OCI-LY7 (cell line): Measurements from ENCODE around the gene HOXB8. TPM values are rescaled to one million over a fixed set of nuclear protein-coding genes. Genes with fewer than 3 reads are reported as not detected.

ENCODE experiments used
- BruUV-seq: library from RNA; stranded (reverse); fragments of 400-500 nt; replicated peaks from 2 replicates; lab custom pipeline; 2021; lab: Mats Ljungman, UMichigan
- CTCF ChIA-PET: fragments of 300-600 bp; sonication (Branson Sonifier 250); formaldehyde crosslinking; loops from one replicate; lab custom pipeline; 2022; ENCODE audit warnings: antibody characterized with exemption; ENCODE audit not compliant: unreplicated experiment; lab: Charles Lee
- POLR2A ChIA-PET: fragments of 300-600 bp; sonication (Branson Sonifier 250); formaldehyde crosslinking; loops from one replicate; lab custom pipeline; 2022; ENCODE audit warnings: antibody characterized with exemption; lab: Charles Lee
- DNase-seq: peaks from one replicate; pipeline ENCODE4 v3.0.0-alpha.2; 2015; ENCODE audit warnings: low spot score
- H2AFZ ChIP-seq: fragments of 200-600 bp; sonication (generic), shearing (Covaris generic); 2 replicates; pipeline ENCODE4 v1.6.1; 2014; ENCODE audit warnings: mild to moderate bottlenecking, antibody characterized with exemption, low read length, moderate library complexity
- H3K27ac ChIP-seq: fragments of 200-600 bp; sonication (generic); 2 replicates; pipeline ENCODE4 v1.5.1; 2014; ENCODE audit warnings: mixed run types, low read depth, mild to moderate bottlenecking, moderate library complexity, low read length, inconsistent platforms; ENCODE audit not compliant: poor library complexity, severe bottlenecking
- H3K36me3 ChIP-seq: fragments of 200-600 bp; sonication (generic); 2 replicates; pipeline ENCODE4 v1.6.1; 2014; ENCODE audit warnings: mild to moderate bottlenecking, antibody characterized with exemption, low read length, moderate library complexity, mixed read lengths; ENCODE audit not compliant: insufficient read depth
- H3K4me1 ChIP-seq: fragments of 200-600 bp; sonication (generic); 2 replicates; pipeline ENCODE4 v1.5.1; 2014; ENCODE audit warnings: mild to moderate bottlenecking, low read length; ENCODE audit not compliant: insufficient read depth, poor library complexity, severe bottlenecking
- H3K4me2 ChIP-seq: fragments of 200-600 bp; sonication (generic); 2 replicates; pipeline ENCODE4 v1.6.1; 2014; ENCODE audit warnings: mild to moderate bottlenecking, low read length
- H3K4me3 ChIP-seq: fragments of 200-600 bp; sonication (generic); 2 replicates; pipeline ENCODE4 v1.5.1; 2014; ENCODE audit warnings: mild to moderate bottlenecking, low read depth, low read length; ENCODE audit not compliant: poor library complexity, severe bottlenecking
- H3K79me2 ChIP-seq: fragments of 200-600 bp; sonication (generic); 2 replicates; pipeline ENCODE4 v1.6.1; 2016; ENCODE audit warnings: low read depth, mild to moderate bottlenecking, low read length, moderate library complexity, mixed read lengths; ENCODE audit not compliant: insufficient read depth
- H3K9me2 ChIP-seq: fragments of 200-600 bp; sonication (generic); 2 replicates; pipeline ENCODE4 v1.6.1; 2016; ENCODE audit warnings: mild to moderate bottlenecking, low read length, mixed read lengths; ENCODE audit not compliant: insufficient read depth
- H3K9me3 ChIP-seq: fragments of 200-600 bp; sonication (generic); 2 replicates; pipeline ENCODE4 v1.6.1; 2014; ENCODE audit warnings: mild to moderate bottlenecking, mixed run types, low read length, mixed read lengths
- H4K20me1 ChIP-seq: fragments of 200-600 bp; sonication (generic); 2 replicates; pipeline ENCODE4 v1.6.1; 2014; ENCODE audit warnings: mild to moderate bottlenecking, antibody characterized with exemption, low read length, moderate library complexity, mixed read lengths; ENCODE audit not compliant: insufficient read depth
- EZH2phosphoT487 ChIP-seq: fragments of 200-600 bp; sonication (generic); IDR thresholded peaks from 2 replicates; pipeline ENCODE4 v1.6.1; 2018; ENCODE audit warnings: low read depth, borderline replicate concordance, mild to moderate bottlenecking, mixed run types, antibody characterized with exemption, low read length, moderate library complexity, mixed read lengths
- intact Hi-C: fragments of 100-400 bp; cut with micrococcal nuclease; formaldehyde crosslinking; loops from one replicate; pipeline ENCODE4 v1.10.0; 2022; ENCODE audit not compliant: unreplicated experiment
- total RNA-seq, 2 experiments: library from RNA; depleted of rRNA in 1 of 2; stranded (reverse); fragments of >200 nt in 1 of 2; shearing (Covaris generic) in 1 of 2; gene quantifications; 2 replicates each; pipeline ENCODE4 v1.2.3, GENCODE V29; 2014 to 2022
- TF ChIP-seq, protein P1 (sequence below): fragments of 200-600 bp; sonication (generic); conservative IDR thresholded peaks from 2 replicates; pipeline ENCODE4 v1.5.1; 2014; ENCODE audit warnings: mild to moderate bottlenecking, antibody characterized with exemption, low read length, moderate library complexity, mixed read lengths

HOXB8 gene
- total RNA-seq, 2 experiments from 2014 or later, result not detected

DNA sequence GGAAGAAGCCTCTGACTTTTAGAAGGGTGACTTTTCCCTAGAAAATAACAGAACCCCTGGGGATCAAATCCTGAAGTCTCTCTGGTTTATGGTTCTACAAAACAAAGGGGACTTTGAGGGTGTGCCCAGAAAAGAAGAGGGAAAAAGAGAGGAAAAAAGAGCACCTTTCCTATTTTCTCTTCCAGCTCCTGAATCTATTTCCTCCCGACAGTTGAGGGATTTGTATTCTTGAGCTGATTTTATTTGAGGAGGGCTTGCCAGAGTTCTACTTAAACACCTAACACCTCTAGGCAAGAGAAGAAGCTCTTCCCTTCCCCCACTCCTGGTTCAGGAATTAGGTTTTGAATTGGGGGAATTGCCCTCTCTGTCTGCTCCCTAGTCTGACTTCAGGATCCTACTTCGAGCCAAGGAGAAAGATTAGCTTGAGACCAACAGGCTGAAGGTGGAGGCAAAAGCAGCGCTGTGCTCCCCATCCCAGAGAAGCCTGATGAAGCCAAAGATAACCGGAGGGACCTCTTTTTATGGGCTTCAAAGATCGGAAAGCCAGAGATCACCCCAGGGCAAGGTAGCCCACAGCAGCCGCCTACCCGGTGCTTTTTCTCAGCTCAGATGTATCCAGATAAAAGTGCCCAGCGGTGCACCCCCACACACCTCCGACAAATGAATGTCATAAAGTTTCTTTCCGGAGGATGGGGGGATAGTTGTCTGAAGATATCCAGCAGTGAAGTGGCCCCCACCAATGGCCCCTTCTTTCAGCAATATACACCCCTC lies 25.8 kb downstream of the HOXB8 start:
- DNase-seq, result no peak
- Histone ChIP-seq H3K9me2 (no peaks in the 10 kb centered on the region), H2AFZ (no peak overlapping the region), H3K36me3 (no peaks in the 10 kb centered on the region), H3K4me1 (peaks cover 32% of the 10 kb centered on the region), H3K9me3 (no peaks in the 10 kb centered on the region), H3K79me2 (no peaks in the 10 kb centered on the region), H4K20me1 (no peaks in the 10 kb centered on the region), H3K4me2 (no peak overlapping the region), H3K27ac (no peak overlapping the region), H3K4me3 (no peak overlapping the region)
- intact Hi-C loops, result no loop called here
- ChIA-PET CTCF (interaction anchor here (0.6 kb wide), 1 partner anchor 223 kb away, joined by 4 read pairs; no protein-coding TSS in a partner anchor), POLR2A (interaction anchor here (1.0 to 1.6 kb wide), 2 partner anchors 122 to 256 kb away, joined by 3 to 4 read pairs; no protein-coding TSS in a partner anchor)
- BruUV-seq, result no TSS peak
- TF ChIP-seq, protein P1, sequence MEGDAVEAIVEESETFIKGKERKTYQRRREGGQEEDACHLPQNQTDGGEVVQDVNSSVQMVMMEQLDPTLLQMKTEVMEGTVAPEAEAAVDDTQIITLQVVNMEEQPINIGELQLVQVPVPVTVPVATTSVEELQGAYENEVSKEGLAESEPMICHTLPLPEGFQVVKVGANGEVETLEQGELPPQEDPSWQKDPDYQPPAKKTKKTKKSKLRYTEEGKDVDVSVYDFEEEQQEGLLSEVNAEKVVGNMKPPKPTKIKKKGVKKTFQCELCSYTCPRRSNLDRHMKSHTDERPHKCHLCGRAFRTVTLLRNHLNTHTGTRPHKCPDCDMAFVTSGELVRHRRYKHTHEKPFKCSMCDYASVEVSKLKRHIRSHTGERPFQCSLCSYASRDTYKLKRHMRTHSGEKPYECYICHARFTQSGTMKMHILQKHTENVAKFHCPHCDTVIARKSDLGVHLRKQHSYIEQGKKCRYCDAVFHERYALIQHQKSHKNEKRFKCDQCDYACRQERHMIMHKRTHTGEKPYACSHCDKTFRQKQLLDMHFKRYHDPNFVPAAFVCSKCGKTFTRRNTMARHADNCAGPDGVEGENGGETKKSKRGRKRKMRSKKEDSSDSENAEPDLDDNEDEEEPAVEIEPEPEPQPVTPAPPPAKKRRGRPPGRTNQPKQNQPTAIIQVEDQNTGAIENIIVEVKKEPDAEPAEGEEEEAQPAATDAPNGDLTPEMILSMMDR, result no peak
- no peak; the same call in 1 of the 2 replicates for TF ChIP-seq EZH2phosphoT487

DNA sequence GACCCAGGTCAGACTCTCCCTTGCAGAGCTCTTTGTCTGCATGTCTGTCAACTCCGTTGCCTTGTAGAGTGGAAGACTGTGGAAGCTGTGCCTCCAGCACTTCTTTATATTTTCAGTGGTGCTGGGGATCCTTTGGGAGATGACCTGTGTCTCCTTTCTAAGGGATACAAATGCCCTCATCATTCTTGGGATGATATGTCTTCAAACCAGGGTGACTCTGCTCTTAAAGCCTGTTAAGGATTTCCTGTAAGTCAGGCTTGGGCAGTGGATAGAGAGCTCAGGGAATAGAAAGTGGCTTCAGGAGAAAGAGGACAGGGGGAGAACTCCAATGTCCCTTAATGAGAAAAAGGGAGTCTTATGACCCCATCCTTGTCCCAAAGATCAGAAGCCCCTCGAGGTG lies 26.6 kb downstream of the HOXB8 start:
- CTCF ChIA-PET, result interaction anchor here (0.6 kb wide), 1 partner anchor 222 kb away, joined by 4 read pairs; no protein-coding TSS in a partner anchor
- intact Hi-C loops, result no loop called here
- H3K27ac ChIP-seq, result no peak overlapping the region
- H2AFZ ChIP-seq, result no peak overlapping the region
- H3K4me1 ChIP-seq, result peaks cover 32% of the 10 kb centered on the region
- POLR2A ChIA-PET, result interaction anchor here (0.6 to 1.6 kb wide), 5 partner anchors 121 to 255 kb away, joined by 3 to 6 read pairs (median 3); no protein-coding TSS in a partner anchor
- no TSS peak for BruUV-seq
- no peaks in the 10 kb centered on the region for H3K79me2 ChIP-seq
- H4K20me1 ChIP-seq, result no peaks in the 10 kb centered on the region
- no peak overlapping the region for H3K4me3 ChIP-seq
- no peak overlapping the region for H3K4me2 ChIP-seq
- 0 out of 2 replicates have a peak, but pooled peaks have one; percentile 5 for TF ChIP-seq EZH2phosphoT487
- TF ChIP-seq, protein P1, result no peak
- no peak for DNase-seq
- H3K9me2 ChIP-seq, result no peaks in the 10 kb centered on the region
- no peaks in the 10 kb centered on the region for H3K9me3 ChIP-seq
- no peaks in the 10 kb centered on the region for H3K36me3 ChIP-seq

DNA sequence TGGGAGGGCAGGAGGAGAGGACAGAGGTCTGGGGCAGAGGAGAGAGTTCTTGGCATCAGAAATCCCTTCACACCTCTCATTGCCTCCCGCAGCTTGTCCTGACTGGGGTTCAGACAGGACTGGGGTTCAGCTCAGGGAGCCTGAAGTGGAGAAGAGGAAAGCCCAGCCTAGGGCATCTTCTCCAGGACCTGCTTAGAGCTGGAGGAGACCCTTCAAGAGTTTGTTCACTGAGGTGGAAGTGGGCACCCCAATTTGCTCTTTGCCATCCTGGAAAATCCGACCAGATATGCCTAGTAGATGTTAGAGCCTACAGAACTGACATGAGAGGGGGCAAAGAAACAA lies 27.0 kb downstream of the HOXB8 start:
- intact Hi-C loops, result no loop called here
- BruUV-seq, result no TSS peak
- H2AFZ ChIP-seq, result no peak overlapping the region

More for the DNA sequence above, 27.0 kb downstream of the HOXB8 start:
- ChIA-PET POLR2A (interaction anchor here (0.6 to 1.6 kb wide), 6 partner anchors 121 to 242 kb away, joined by 3 to 6 read pairs (median 4); no protein-coding TSS in a partner anchor), CTCF (no interaction called here)
- no peak for DNase-seq
- Histone ChIP-seq H3K9me2 (no peaks in the 10 kb centered on the region), H3K9me3 (no peaks in the 10 kb centered on the region), H3K36me3 (no peaks in the 10 kb centered on the region), H3K27ac (no peak overlapping the region), H3K4me3 (no peak overlapping the region), H3K4me1 (peaks cover 32% of the 10 kb centered on the region), H4K20me1 (no peaks in the 10 kb centered on the region), H3K4me2 (no peak overlapping the region), H3K79me2 (no peaks in the 10 kb centered on the region)
- TF ChIP-seq EZH2phosphoT487, result no peak
- TF ChIP-seq, protein P1, result no peak
